Peyer's patch (tissue), 4 donors: Measurements from ENCODE around the gene CEL.

Source experiments
- POLR2A ChIP-seq, 2 donors: fragments of 450-650 bp; IDR thresholded peaks; one replicate each; pipeline ENCODE4 v1.5.1; 2017; ENCODE audit warnings: antibody characterized with exemption in 2 of 2, mild to moderate bottlenecking in 2 of 2, moderate library complexity in 2 of 2
- TF ChIP-seq, protein P1 (sequence below), 6 experiments: fragments of 450-650 bp in 4 of 6; fragments of 200-600 bp in 2 of 6; sonication (generic) in 1 of 6; IDR thresholded peaks; one replicate each; pipeline ENCODE4 v1.5.1; 2017 to 2019; ENCODE audit warnings: antibody characterized with exemption in 6 of 6, mild to moderate bottlenecking in 3 of 6, moderate library complexity in 1 of 6

DNA sequence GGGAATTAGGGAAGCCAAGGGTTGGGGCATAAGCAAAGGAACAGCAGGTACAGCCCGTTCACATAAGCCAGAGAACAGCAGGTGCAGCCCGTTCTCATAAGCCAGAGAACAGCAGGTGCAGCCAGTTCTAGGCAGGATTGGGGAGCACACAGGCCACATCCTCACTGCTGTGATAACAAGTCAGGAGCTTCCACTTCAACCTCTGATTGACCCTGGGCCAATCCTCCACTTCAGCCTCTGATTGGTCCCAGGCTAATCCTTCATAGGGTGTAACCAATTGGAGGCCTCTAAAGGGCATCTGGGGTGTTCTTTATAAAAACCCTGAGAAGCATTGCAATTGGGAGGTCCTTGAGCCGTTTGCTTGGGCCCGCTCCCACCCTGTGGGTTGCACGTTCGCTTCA, 27.5 kb downstream of the CEL start:
- TF ChIP-seq, protein P1, sequence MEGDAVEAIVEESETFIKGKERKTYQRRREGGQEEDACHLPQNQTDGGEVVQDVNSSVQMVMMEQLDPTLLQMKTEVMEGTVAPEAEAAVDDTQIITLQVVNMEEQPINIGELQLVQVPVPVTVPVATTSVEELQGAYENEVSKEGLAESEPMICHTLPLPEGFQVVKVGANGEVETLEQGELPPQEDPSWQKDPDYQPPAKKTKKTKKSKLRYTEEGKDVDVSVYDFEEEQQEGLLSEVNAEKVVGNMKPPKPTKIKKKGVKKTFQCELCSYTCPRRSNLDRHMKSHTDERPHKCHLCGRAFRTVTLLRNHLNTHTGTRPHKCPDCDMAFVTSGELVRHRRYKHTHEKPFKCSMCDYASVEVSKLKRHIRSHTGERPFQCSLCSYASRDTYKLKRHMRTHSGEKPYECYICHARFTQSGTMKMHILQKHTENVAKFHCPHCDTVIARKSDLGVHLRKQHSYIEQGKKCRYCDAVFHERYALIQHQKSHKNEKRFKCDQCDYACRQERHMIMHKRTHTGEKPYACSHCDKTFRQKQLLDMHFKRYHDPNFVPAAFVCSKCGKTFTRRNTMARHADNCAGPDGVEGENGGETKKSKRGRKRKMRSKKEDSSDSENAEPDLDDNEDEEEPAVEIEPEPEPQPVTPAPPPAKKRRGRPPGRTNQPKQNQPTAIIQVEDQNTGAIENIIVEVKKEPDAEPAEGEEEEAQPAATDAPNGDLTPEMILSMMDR (IDR thresholded peaks at IDR 0.05) = no peak
- TF ChIP-seq POLR2A (IDR thresholded peaks at IDR 0.05) = no peak
